ENCODE data around the gene SLC5A3. TPM values are rescaled to one million over a fixed set of nuclear protein-coding genes. Genes with fewer than 3 reads are reported as not detected.

The SLC5A3 gene
- total RNA-seq, 1 donor from 2014 or later = 68.2 TPM

GRCh38 chr21:34065027-34065426 is 8.4 kb upstream of the SLC5A3 start:
- no peak for DNase-seq (ENCODE audit: extremely low spot score, unreplicated experiment)
- H3K27ac Mint-ChIP-seq (ENCODE audit: unreplicated experiment) = no peak overlapping the region
- no peaks in the 10 kb centered on the region for H3K36me3 Mint-ChIP-seq (ENCODE audit: unreplicated experiment)
- H3K4me3 Mint-ChIP-seq (ENCODE audit: unreplicated experiment) = no peak overlapping the region
- H3K4me1 Mint-ChIP-seq (ENCODE audit: unreplicated experiment) = peaks cover 9% of the 10 kb centered on the region
- H3K9me3 Mint-ChIP-seq (ENCODE audit: unreplicated experiment) = no peaks in the 10 kb centered on the region
- H3K27me3 Mint-ChIP-seq (ENCODE audit: unreplicated experiment) = no peaks in the 10 kb centered on the region
- TF ChIP-seq, protein P1, sequence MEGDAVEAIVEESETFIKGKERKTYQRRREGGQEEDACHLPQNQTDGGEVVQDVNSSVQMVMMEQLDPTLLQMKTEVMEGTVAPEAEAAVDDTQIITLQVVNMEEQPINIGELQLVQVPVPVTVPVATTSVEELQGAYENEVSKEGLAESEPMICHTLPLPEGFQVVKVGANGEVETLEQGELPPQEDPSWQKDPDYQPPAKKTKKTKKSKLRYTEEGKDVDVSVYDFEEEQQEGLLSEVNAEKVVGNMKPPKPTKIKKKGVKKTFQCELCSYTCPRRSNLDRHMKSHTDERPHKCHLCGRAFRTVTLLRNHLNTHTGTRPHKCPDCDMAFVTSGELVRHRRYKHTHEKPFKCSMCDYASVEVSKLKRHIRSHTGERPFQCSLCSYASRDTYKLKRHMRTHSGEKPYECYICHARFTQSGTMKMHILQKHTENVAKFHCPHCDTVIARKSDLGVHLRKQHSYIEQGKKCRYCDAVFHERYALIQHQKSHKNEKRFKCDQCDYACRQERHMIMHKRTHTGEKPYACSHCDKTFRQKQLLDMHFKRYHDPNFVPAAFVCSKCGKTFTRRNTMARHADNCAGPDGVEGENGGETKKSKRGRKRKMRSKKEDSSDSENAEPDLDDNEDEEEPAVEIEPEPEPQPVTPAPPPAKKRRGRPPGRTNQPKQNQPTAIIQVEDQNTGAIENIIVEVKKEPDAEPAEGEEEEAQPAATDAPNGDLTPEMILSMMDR (IDR thresholded peaks at IDR 0.05) = no peak

- TF ChIP-seq, protein P1 (IDR thresholded peaks at IDR 0.05) = no peak
- peaks cover 25% of the 10 kb centered on the region for H3K4me1 Mint-ChIP-seq (ENCODE audit: unreplicated experiment)
- H3K27ac Mint-ChIP-seq (ENCODE audit: unreplicated experiment) = no peak overlapping the region
- no peak for DNase-seq (ENCODE audit: extremely low spot score, unreplicated experiment)
- H3K4me3 Mint-ChIP-seq (ENCODE audit: unreplicated experiment) = peak overlapping the region; percentile 72
- H3K36me3 Mint-ChIP-seq (ENCODE audit: unreplicated experiment) = peaks cover 11% of the 10 kb centered on the region
- no peaks in the 10 kb centered on the region for H3K27me3 Mint-ChIP-seq (ENCODE audit: unreplicated experiment)
- no peaks in the 10 kb centered on the region for H3K9me3 Mint-ChIP-seq (ENCODE audit: unreplicated experiment)
These were observed 1.7 kb upstream of the SLC5A3 start for GRCh38 chr21:34071683-34072082.

GRCh38 chr21:34072145-34073031 is 990 bp upstream of the SLC5A3 start:
- Mint-ChIP-seq H3K27me3 (ENCODE audit: unreplicated experiment) (no peaks in the 10 kb centered on the region), H3K4me1 (ENCODE audit: unreplicated experiment) (peaks cover 32% of the 10 kb centered on the region), H3K9me3 (ENCODE audit: unreplicated experiment) (no peaks in the 10 kb centered on the region), H3K4me3 (ENCODE audit: unreplicated experiment) (peak overlapping the region; percentile 72), H3K27ac (ENCODE audit: unreplicated experiment) (no peak overlapping the region), H3K36me3 (ENCODE audit: unreplicated experiment) (peaks cover 15% of the 10 kb centered on the region)
- TF ChIP-seq, protein P1 (IDR thresholded peaks at IDR 0.05) = no peak
- no peak for DNase-seq (ENCODE audit: extremely low spot score, unreplicated experiment)

- Mint-ChIP-seq H3K27ac (ENCODE audit: unreplicated experiment) (peak overlapping the region; percentile 84), H3K36me3 (ENCODE audit: unreplicated experiment) (peaks cover 28% of the 10 kb centered on the region), H3K4me3 (ENCODE audit: unreplicated experiment) (peak overlapping the region; percentile 93), H3K27me3 (ENCODE audit: unreplicated experiment) (no peaks in the 10 kb centered on the region), H3K9me3 (ENCODE audit: unreplicated experiment) (no peaks in the 10 kb centered on the region), H3K4me1 (ENCODE audit: unreplicated experiment) (peaks cover 46% of the 10 kb centered on the region)
- TF ChIP-seq, protein P1 (IDR thresholded peaks at IDR 0.05) = no peak
- no peak for DNase-seq (ENCODE audit: extremely low spot score, unreplicated experiment)
These were observed 438 bp downstream of the SLC5A3 start for GRCh38 chr21:34073749-34074282.

Data from osteocyte (in vitro differentiated cells).